ENCODE results near the gene FBXL4.

DNA sequence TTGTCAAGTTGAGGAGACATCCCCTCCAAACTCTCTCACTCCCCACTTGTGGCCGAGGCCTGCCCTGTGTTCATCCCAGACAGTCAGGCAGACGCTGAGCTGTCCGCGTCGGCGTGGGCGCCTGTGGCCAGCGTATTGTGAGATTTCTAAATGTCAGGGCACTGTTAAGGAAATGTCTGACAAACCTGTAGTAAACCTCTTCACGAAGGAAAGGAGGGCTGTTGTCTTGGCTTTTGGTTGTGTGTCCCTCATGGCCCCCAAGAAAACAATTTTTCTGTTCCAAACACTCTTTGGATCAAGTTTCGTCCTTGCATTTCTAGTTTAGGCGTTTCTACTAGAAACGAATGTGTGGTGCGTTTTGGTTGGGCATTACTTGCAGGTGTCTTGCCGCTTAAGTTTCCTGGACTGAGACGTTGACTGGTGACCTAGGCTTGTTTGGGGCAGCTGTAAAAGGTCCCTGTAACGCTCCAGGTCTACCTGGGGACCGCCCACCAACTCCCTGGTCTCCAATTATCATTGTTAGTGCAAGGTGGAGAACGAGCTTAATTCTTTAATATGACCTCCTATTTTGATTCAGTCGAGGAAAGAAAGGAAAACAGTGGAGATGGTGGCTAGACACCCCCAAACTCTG, 122.0 kb downstream of the FBXL4 start:
- TF ChIP-seq POLR2AphosphoS5 (IDR thresholded peaks at IDR 0.05) (no peak), CTCF (IDR thresholded peaks at IDR 0.05) (no peak)
